Retinal pigment epithelial cell (primary cell): Measurements from ENCODE around the gene TMEM143.

Source experiments
- DNase-seq: peaks from one replicate; pipeline ENCODE4 v3.0.0-alpha.2; 2010; ENCODE audit warnings: low read depth
- H3K4me3 ChIP-seq: 2 replicates; pipeline ENCODE4 v1.5.1; 2011; ENCODE audit warnings: mild to moderate bottlenecking, low read length, control low read depth, moderate library complexity
- CTCF ChIP-seq: conservative IDR thresholded peaks from 2 replicates; pipeline ENCODE4 v1.5.1; 2011; ENCODE audit warnings: low read depth, low read length, control low read depth, inconsistent platforms

TMEM143 gene

GRCh38 chr19:48290771-48291488 is 72.8 kb downstream of the TMEM143 start:
- TF ChIP-seq CTCF, result peak; percentile 98
- peak overlapping the region; percentile 56 for H3K4me3 ChIP-seq
- DNase-seq, result no peak

- DNase-seq, result no peak
- peak overlapping the region; percentile 56 for H3K4me3 ChIP-seq
- TF ChIP-seq CTCF, result peak; percentile 46
These were observed 73.4 kb downstream of the TMEM143 start for GRCh38 chr19:48290401-48290770.

- H3K4me3 ChIP-seq, result no peak overlapping the region
- no peak for TF ChIP-seq CTCF
- no peak for DNase-seq
These were observed 76.0 kb downstream of the TMEM143 start for GRCh38 chr19:48287748-48288147.

- no peak overlapping the region for H3K4me3 ChIP-seq
- TF ChIP-seq CTCF, result no peak
- no peak for DNase-seq
These were observed 78.8 kb downstream of the TMEM143 start for GRCh38 chr19:48284896-48285295.

- DNase-seq, result peak; percentile 78
- no peak for TF ChIP-seq CTCF
- H3K4me3 ChIP-seq, result no peak overlapping the region
These were observed 79.8 kb downstream of the TMEM143 start for GRCh38 chr19:48283908-48284307.
